Hepatocyte (in vitro differentiated cells): ENCODE measurements around the gene PKD1L1. TPM values are rescaled to one million over a fixed set of nuclear protein-coding genes. Genes with fewer than 3 reads are reported as not detected.

Experiments
- DNase-seq: peaks from one replicate; pipeline ENCODE4 v3.0.0-alpha.2; 2016; ENCODE audit warnings: low spot score
- H2AFZ ChIP-seq: fragments of 200-600 bp; sonication (generic); 2 replicates; pipeline ENCODE4 v1.6.0; 2016; ENCODE audit warnings: antibody characterized with exemption, mild to moderate bottlenecking
- H3K27ac ChIP-seq: fragments of 200-600 bp; sonication (generic); 2 replicates; pipeline ENCODE4 v1.5.1; 2016; ENCODE audit warnings: mild to moderate bottlenecking
- H3K27me3 ChIP-seq: fragments of 200-600 bp; sonication (generic); 2 replicates; pipeline ENCODE4 v1.6.1; 2016
- H3K36me3 ChIP-seq: fragments of 200-600 bp; sonication (generic); replicated peaks from 2 replicates; pipeline ENCODE4 v1.5.1; 2016; ENCODE audit warnings: low read depth; ENCODE audit not compliant: insufficient read depth
- H3K4me1 ChIP-seq: fragments of 200-600 bp; sonication (generic); 2 replicates; pipeline ENCODE4 v1.5.1; 2016; ENCODE audit warnings: mild to moderate bottlenecking, moderate library complexity; ENCODE audit not compliant: insufficient read depth
- H3K4me2 ChIP-seq: fragments of 200-600 bp; sonication (generic); 2 replicates; pipeline ENCODE4 v1.6.0; 2016
- H3K4me3 ChIP-seq: fragments of 200-600 bp; sonication (generic); 2 replicates; pipeline ENCODE4 v1.5.1; 2016; ENCODE audit warnings: mild to moderate bottlenecking
- H3K79me2 ChIP-seq: fragments of 200-600 bp; sonication (generic); 2 replicates; pipeline ENCODE4 v1.6.0; 2017; ENCODE audit warnings: mild to moderate bottlenecking
- H3K9me2 ChIP-seq: fragments of 200-600 bp; sonication (generic); replicated peaks from 2 replicates; pipeline ENCODE4 v1.6.0; 2017; ENCODE audit warnings: mild to moderate bottlenecking; ENCODE audit not compliant: insufficient read depth
- H3K9me3 ChIP-seq: fragments of 200-600 bp; sonication (generic); 2 replicates; pipeline ENCODE4 v1.5.1; 2016; ENCODE audit warnings: low read depth, mild to moderate bottlenecking
- H4K20me1 ChIP-seq: fragments of 200-600 bp; sonication (generic); 2 replicates; pipeline ENCODE4 v1.6.0; 2016; ENCODE audit warnings: mild to moderate bottlenecking; ENCODE audit not compliant: insufficient read depth, poor library complexity, severe bottlenecking
- EZH2 ChIP-seq: fragments of 200-600 bp; sonication (generic); IDR thresholded peaks from 2 replicates; pipeline ENCODE4 v1.6.1; 2016; ENCODE audit warnings: antibody characterized with exemption, mild to moderate bottlenecking, borderline replicate concordance
- EZH2phosphoT487 ChIP-seq: fragments of 200-600 bp; sonication (generic); IDR thresholded peaks from one replicate; pipeline ENCODE4 v1.6.1; 2018; ENCODE audit warnings: antibody characterized with exemption, mild to moderate bottlenecking, low read depth, moderate library complexity; ENCODE audit not compliant: unreplicated experiment, severe bottlenecking
- WGBS: methylation state at CpG from one replicate; pipeline ENCODE4 v1.1.6; 2016; ENCODE audit warnings: low lambda C conversion rate; ENCODE audit errors: missing lambda C conversion rate; 5-methylcytosine and 5-hydroxymethylcytosine counted together
- polyA plus RNA-seq: library from polyadenylated mRNA; unstranded; fragments of >200 nt; fragmentation: Nextera tagmentation; extraction: Ambion mirVana; gene quantifications from 2 replicates; pipeline ENCODE4 v1.2.1, GENCODE V29; 2016
- total RNA-seq: library from RNA; depleted of rRNA; stranded (reverse); fragments of >200 nt; gene quantifications from 2 replicates; pipeline ENCODE4 v1.2.3, GENCODE V29; 2014
- TF ChIP-seq, protein P1 (sequence below): fragments of 200-600 bp; sonication (generic); IDR thresholded peaks from 2 replicates; pipeline ENCODE4 v1.5.1; 2016; ENCODE audit warnings: antibody characterized with exemption, mild to moderate bottlenecking; ENCODE audit not compliant: poor library complexity

The PKD1L1 gene
- total and polyA plus RNA-seq, 2 experiments from 2014 or later, result 0.07 TPM

DNA sequence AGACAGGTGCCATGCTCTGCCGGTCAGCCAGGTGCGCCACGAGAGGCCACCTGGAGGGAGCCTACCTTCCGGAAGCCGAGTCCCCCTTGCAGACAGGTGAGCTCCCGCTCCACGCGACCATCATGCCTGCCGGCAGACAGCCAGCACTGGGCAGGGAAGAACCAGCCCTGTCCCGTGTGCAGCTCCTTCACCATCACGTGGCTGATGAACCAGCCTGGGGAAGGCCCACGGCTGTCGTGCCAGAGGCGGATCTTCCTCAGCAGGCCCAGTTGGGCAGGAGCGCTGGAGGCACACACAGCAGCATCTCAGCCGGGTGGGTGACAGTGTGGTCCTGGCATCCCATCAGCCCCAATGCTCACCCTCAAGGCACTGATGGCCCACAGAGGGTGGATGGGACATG, 108.9 kb downstream of the PKD1L1 start:
- TF ChIP-seq EZH2phosphoT487 (no peak), EZH2 (no peak)
- TF ChIP-seq, protein P1, sequence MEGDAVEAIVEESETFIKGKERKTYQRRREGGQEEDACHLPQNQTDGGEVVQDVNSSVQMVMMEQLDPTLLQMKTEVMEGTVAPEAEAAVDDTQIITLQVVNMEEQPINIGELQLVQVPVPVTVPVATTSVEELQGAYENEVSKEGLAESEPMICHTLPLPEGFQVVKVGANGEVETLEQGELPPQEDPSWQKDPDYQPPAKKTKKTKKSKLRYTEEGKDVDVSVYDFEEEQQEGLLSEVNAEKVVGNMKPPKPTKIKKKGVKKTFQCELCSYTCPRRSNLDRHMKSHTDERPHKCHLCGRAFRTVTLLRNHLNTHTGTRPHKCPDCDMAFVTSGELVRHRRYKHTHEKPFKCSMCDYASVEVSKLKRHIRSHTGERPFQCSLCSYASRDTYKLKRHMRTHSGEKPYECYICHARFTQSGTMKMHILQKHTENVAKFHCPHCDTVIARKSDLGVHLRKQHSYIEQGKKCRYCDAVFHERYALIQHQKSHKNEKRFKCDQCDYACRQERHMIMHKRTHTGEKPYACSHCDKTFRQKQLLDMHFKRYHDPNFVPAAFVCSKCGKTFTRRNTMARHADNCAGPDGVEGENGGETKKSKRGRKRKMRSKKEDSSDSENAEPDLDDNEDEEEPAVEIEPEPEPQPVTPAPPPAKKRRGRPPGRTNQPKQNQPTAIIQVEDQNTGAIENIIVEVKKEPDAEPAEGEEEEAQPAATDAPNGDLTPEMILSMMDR, result no peak
- H3K4me1 ChIP-seq, result no peaks in the 10 kb centered on the region

DNA sequence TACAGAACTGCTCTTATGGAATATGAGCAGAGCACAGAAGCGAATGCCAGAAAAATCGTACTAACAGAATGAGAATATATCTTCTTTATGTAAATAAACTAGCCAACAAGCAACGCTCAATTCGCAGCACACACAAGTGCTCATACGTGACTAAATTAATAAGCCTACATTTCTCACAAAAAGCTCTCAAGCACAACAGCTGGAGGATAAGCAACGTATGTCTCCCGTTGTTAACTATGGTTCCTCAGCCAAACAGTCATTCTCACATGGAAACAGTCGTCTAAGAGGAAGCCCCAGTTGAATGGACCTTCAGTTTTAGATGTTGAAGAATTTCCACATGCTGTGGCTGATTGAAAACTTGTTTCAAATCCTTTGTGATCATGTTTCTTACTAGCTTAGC, 110.4 kb downstream of the PKD1L1 start:
- H3K36me3 ChIP-seq, result no peaks in the 10 kb centered on the region
- H3K4me3 ChIP-seq, result no peak overlapping the region
- no peaks in the 10 kb centered on the region for H3K9me3 ChIP-seq
- 92% methylated on average over 8 of the region's 8 CpGs for WGBS
- H2AFZ ChIP-seq, result no peak overlapping the region
- H3K79me2 ChIP-seq, result no peaks in the 10 kb centered on the region
- no peaks in the 10 kb centered on the region for H3K4me1 ChIP-seq
- H3K27me3 ChIP-seq, result no peaks in the 10 kb centered on the region
- H4K20me1 ChIP-seq, result no peaks in the 10 kb centered on the region
- H3K27ac ChIP-seq, result no peak overlapping the region
- H3K4me2 ChIP-seq, result no peak overlapping the region
- no peaks in the 10 kb centered on the region for H3K9me2 ChIP-seq
- no peak for DNase-seq
- no peak for TF ChIP-seq EZH2phosphoT487
- TF ChIP-seq EZH2, result no peak
- TF ChIP-seq, protein P1, result no peak

More for the DNA sequence above, 108.9 kb downstream of the PKD1L1 start:
- no peaks in the 10 kb centered on the region for H3K36me3 ChIP-seq
- no peak overlapping the region for H3K4me2 ChIP-seq
- WGBS, result 95% methylated on average over 16 of the region's 16 CpGs
- no peaks in the 10 kb centered on the region for H3K9me2 ChIP-seq
- H3K27ac ChIP-seq, result no peak overlapping the region
- H2AFZ ChIP-seq, result no peak overlapping the region
- H3K9me3 ChIP-seq, result no peaks in the 10 kb centered on the region
- no peaks in the 10 kb centered on the region for H4K20me1 ChIP-seq
- H3K4me3 ChIP-seq, result no peak overlapping the region
- no peaks in the 10 kb centered on the region for H3K27me3 ChIP-seq
- H3K79me2 ChIP-seq, result no peaks in the 10 kb centered on the region
- no peak for DNase-seq

DNA sequence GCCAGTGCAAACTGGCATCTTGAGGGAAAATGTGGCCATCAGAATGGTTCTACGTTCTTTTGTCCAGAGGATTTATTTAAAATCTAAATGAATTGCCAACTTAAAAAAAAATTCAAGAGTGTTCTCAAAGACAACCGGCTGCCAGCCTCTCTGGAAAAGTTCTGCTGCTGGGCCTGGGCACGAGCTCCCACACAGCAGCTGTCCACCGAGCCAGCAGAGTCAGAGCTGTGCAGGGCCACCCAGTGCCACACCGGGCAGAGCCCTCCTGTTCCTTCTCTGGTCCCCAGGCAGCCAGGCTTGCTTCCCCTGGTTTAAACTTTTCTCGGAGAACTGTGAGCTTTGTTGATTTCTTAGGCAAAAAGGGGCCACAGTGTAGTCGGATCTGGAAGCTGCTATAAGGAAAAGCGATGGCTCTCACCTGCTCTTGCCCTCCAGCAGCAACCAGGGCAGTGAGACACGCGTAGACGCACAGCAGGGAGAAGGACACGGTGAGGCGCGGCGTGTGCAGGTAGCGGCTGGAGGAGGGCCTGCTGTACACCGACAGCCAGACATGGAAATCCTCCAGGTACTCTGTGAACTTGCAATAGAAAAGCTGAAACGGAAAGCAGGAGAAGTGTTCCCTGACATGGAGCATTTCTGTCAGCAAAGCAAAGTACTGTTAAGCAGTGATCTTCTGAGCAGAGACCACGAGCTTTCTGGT, 111.6 kb downstream of the PKD1L1 start:
- H3K9me2 ChIP-seq, result no peaks in the 10 kb centered on the region
- no peak overlapping the region for H3K4me3 ChIP-seq
- no peaks in the 10 kb centered on the region for H4K20me1 ChIP-seq
- H3K27ac ChIP-seq, result no peak overlapping the region
- H3K4me2 ChIP-seq, result no peak overlapping the region
- no peak for DNase-seq
- H2AFZ ChIP-seq, result no peak overlapping the region
- TF ChIP-seq EZH2 (no peak), EZH2phosphoT487 (no peak)
- TF ChIP-seq, protein P1, result no peak
- 95% methylated on average over 19 of the region's 19 CpGs for WGBS
- H3K4me1 ChIP-seq, result no peaks in the 10 kb centered on the region
- H3K79me2 ChIP-seq, result no peaks in the 10 kb centered on the region
- no peaks in the 10 kb centered on the region for H3K36me3 ChIP-seq
- no peaks in the 10 kb centered on the region for H3K27me3 ChIP-seq
- H3K9me3 ChIP-seq, result no peaks in the 10 kb centered on the region
